Measurements from ENCODE around the gene OAS1.

OAS1 gene

DNA sequence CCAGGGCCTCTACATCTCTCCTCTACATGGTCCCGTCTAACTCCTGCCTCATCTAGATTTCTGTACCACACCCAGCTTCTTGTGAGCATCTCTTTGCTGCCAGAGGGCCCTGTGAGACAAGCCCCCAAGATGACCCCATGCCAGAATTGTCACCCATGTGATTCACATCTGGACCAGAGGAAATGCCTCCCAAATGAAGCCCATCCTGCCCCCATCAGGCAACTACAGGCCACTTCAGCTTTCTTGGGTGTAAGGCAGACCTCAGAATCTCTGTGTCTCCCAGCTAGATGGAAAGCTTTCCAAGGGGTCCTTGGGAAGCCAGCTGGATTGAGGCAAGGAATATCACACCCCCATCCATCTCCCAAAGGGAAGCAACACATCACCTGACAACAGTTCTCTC is 22.2 kb downstream of the OAS1 start:
- 0 out of 2 replicates have a peak, but pooled peaks cover 6% of the 10 kb centered on the region for H3K27me3 ChIP-seq (ENCODE audit: low read depth, low read length)
- H3K4me2 ChIP-seq (ENCODE audit: low read length) = no peak overlapping the region

DNA sequence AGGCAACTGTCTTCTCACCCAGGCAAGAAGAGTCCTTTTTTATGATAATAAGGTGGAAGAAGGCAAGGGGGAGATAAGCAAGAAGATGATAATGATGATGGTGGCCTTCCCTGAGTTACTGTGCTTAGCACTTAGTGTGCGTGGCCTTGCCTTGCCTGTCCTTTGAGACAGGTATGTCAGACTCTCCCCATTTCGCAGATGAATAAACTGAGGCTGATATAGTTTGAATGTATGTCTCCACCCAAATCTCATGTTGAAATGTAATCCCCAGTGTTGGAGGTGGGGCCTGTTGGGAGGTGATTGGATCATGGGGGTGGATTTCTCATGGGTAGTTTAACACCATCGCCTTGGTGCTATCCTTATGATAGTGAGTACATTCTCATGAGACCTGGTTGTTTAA is 23.0 kb downstream of the OAS1 start:
- H3K4me3 ChIP-seq (ENCODE audit: low read length) = no peak overlapping the region
- H4K20me1 ChIP-seq (ENCODE audit: insufficient read depth, low read length) = no peaks in the 10 kb centered on the region
- H3K9ac ChIP-seq (ENCODE audit: low read length) = no peak overlapping the region
- no peak overlapping the region for H3K4me2 ChIP-seq (ENCODE audit: low read length)
- H3K9me3 ChIP-seq (ENCODE audit: insufficient read depth, low read length) = no peaks in the 10 kb centered on the region
- H3K27me3 ChIP-seq (ENCODE audit: low read depth, low read length) = 0 out of 2 replicates have a peak, but pooled peaks cover 6% of the 10 kb centered on the region
- no peak overlapping the region for H3K27ac ChIP-seq (ENCODE audit: low read length)
- no peak for TF ChIP-seq EZH2phosphoT487 (IDR thresholded peaks at IDR 0.05; ENCODE audit: low read depth)
- TF ChIP-seq, protein P1, sequence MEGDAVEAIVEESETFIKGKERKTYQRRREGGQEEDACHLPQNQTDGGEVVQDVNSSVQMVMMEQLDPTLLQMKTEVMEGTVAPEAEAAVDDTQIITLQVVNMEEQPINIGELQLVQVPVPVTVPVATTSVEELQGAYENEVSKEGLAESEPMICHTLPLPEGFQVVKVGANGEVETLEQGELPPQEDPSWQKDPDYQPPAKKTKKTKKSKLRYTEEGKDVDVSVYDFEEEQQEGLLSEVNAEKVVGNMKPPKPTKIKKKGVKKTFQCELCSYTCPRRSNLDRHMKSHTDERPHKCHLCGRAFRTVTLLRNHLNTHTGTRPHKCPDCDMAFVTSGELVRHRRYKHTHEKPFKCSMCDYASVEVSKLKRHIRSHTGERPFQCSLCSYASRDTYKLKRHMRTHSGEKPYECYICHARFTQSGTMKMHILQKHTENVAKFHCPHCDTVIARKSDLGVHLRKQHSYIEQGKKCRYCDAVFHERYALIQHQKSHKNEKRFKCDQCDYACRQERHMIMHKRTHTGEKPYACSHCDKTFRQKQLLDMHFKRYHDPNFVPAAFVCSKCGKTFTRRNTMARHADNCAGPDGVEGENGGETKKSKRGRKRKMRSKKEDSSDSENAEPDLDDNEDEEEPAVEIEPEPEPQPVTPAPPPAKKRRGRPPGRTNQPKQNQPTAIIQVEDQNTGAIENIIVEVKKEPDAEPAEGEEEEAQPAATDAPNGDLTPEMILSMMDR (IDR thresholded peaks at IDR 0.05; ENCODE audit: low read depth, low read length) = no peak
- H3K36me3 ChIP-seq (replicated peaks; ENCODE audit: low read depth, low read length) = peaks cover 8% of the 10 kb centered on the region
- no peak overlapping the region for H2AFZ ChIP-seq (ENCODE audit: low read depth, low read length)
- H3K79me2 ChIP-seq (ENCODE audit: low read length) = no peaks in the 10 kb centered on the region
- H3K4me1 ChIP-seq (ENCODE audit: low read length) = peaks cover 29% of the 10 kb centered on the region

More for the DNA sequence above, 22.2 kb downstream of the OAS1 start:
- no peak overlapping the region for H2AFZ ChIP-seq (ENCODE audit: low read depth, low read length)
- no peaks in the 10 kb centered on the region for H3K79me2 ChIP-seq (ENCODE audit: low read length)
- peaks cover 36% of the 10 kb centered on the region for H3K4me1 ChIP-seq (ENCODE audit: low read length)
- no peak overlapping the region for H3K27ac ChIP-seq (ENCODE audit: low read length)
- no peaks in the 10 kb centered on the region for H4K20me1 ChIP-seq (ENCODE audit: insufficient read depth, low read length)
- no peaks in the 10 kb centered on the region for H3K9me3 ChIP-seq (ENCODE audit: insufficient read depth, low read length)
- peaks cover 8% of the 10 kb centered on the region for H3K36me3 ChIP-seq (replicated peaks; ENCODE audit: low read depth, low read length)
- TF ChIP-seq, protein P1 (IDR thresholded peaks at IDR 0.05; ENCODE audit: low read depth, low read length) = peak; percentile 54
- no peak for TF ChIP-seq EZH2phosphoT487 (IDR thresholded peaks at IDR 0.05; ENCODE audit: low read depth)
- no peak overlapping the region for H3K4me3 ChIP-seq (ENCODE audit: low read length)
- no peak overlapping the region for H3K9ac ChIP-seq (ENCODE audit: low read length)

DNA sequence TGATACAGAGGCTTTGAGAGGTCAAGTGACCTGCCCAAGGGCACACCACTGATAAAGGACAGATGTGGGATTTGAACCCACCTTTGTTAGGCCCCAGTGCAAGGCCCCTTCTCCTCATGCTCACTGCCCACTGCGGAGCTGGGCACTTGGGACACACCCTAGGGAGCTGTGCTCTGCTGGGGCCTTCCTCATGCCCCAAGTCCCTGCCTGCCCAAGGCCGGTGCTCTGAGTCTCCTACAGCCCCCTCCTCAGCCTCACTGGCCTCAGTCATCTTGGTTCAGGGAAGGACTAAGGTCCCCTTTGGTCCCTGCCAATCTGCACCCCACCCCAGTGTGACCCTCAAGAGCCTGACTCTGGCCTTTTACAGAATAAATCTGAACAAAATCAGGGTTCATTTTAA is 23.6 kb downstream of the OAS1 start:
- no peak overlapping the region for H2AFZ ChIP-seq (ENCODE audit: low read depth, low read length)
- peaks cover 22% of the 10 kb centered on the region for H3K4me1 ChIP-seq (ENCODE audit: low read length)
- no peaks in the 10 kb centered on the region for H3K79me2 ChIP-seq (ENCODE audit: low read length)
- H3K4me3 ChIP-seq (ENCODE audit: low read length) = no peak overlapping the region
- H3K27ac ChIP-seq (ENCODE audit: low read length) = no peak overlapping the region
- TF ChIP-seq, protein P1 (IDR thresholded peaks at IDR 0.05; ENCODE audit: low read depth, low read length) = no peak
- TF ChIP-seq EZH2phosphoT487 (IDR thresholded peaks at IDR 0.05; ENCODE audit: low read depth) = no peak
- H3K9ac ChIP-seq (ENCODE audit: low read length) = no peak overlapping the region
- no peaks in the 10 kb centered on the region for H3K9me3 ChIP-seq (ENCODE audit: insufficient read depth, low read length)
- no peaks in the 10 kb centered on the region for H4K20me1 ChIP-seq (ENCODE audit: insufficient read depth, low read length)
- 0 out of 2 replicates have a peak, but pooled peaks cover 6% of the 10 kb centered on the region for H3K27me3 ChIP-seq (ENCODE audit: low read depth, low read length)
- H3K4me2 ChIP-seq (ENCODE audit: low read length) = no peak overlapping the region
- H3K36me3 ChIP-seq (replicated peaks; ENCODE audit: low read depth, low read length) = peaks cover 8% of the 10 kb centered on the region

DNA sequence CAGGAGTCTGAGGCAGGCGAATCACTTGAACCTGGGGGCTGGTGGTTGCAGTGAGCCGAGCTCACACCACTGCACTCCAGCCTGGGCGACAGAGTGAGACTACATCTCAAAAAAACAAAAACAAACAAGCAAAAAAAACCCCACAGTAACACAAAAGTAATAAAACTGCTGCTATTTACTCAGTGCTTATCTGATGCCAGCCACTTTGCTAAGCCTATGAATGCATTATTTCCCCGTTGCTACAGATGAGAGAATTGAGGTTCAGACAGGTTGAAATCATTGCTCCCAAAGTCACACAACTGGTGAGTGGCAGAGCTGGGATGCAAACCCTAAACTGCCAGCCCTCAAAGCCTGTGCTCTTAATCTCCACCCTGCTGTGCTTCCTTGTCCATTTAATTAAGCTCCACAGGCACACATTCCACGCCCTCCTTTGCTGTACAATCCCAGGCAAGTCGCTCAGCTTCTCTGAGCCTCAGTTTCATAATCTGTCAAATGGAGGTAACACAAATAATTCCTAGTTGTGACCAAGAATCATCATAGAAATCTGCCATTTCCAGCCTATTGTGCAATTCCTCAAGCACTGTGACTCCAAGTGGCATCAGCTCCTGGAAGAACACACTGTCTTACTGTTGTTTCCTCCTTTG is 25.8 kb downstream of the OAS1 start:
- H3K4me2 ChIP-seq (ENCODE audit: low read length) = no peak overlapping the region
- TF ChIP-seq, protein P1 (IDR thresholded peaks at IDR 0.05; ENCODE audit: low read depth, low read length) = no peak
- no peak for TF ChIP-seq EZH2phosphoT487 (IDR thresholded peaks at IDR 0.05; ENCODE audit: low read depth)

More for the DNA sequence above, 25.8 kb downstream of the OAS1 start:
- Histone ChIP-seq H3K27me3 (ENCODE audit: low read depth, low read length) (0 out of 2 replicates have a peak, but pooled peaks cover 4% of the 10 kb centered on the region), H2AFZ (ENCODE audit: low read depth, low read length) (no peak overlapping the region), H3K36me3 (replicated peaks; ENCODE audit: low read depth, low read length) (peaks cover 4% of the 10 kb centered on the region), H3K27ac (ENCODE audit: low read length) (no peak overlapping the region), H3K4me3 (ENCODE audit: low read length) (no peak overlapping the region), H4K20me1 (ENCODE audit: insufficient read depth, low read length) (no peaks in the 10 kb centered on the region), H3K4me1 (ENCODE audit: low read length) (0 out of 2 replicates have a peak, but pooled peaks cover under 1% of the 10 kb centered on the region), H3K9me3 (ENCODE audit: insufficient read depth, low read length) (no peaks in the 10 kb centered on the region), H3K9ac (ENCODE audit: low read length) (no peak overlapping the region), H3K79me2 (ENCODE audit: low read length) (no peaks in the 10 kb centered on the region)

Data from OCI-LY3 (cell line).